HG03103 (cell line): Measurements from ENCODE around the gene CROCC.

Source experiments
- ATAC-seq: cut with Tn5 transposase; IDR thresholded peaks from one replicate; pipeline ENCODE4 v1.9.1; 2021; ENCODE audit warnings: low read depth; ENCODE audit not compliant: unreplicated experiment

CROCC gene

GRCh38 chr1:17004466-17005364, 83.0 kb downstream of the CROCC start:
- no peak for ATAC-seq

GRCh38 chr1:17005365-17005740, 83.6 kb downstream of the CROCC start:
- ATAC-seq, result no peak

- ATAC-seq, result no peak
Measured at GRCh38 chr1:17007121-17007520, 85.4 kb downstream of the CROCC start.

GRCh38 chr1:17008208-17008855, 86.6 kb downstream of the CROCC start:
- ATAC-seq, result no peak

- ATAC-seq, result no peak
Measured at GRCh38 chr1:17009706-17010105, 88.0 kb downstream of the CROCC start.

- no peak for ATAC-seq
Measured at GRCh38 chr1:17011092-17011438, 89.3 kb downstream of the CROCC start.

- peak; percentile 86 for ATAC-seq
Measured at GRCh38 chr1:17011439-17012307, 89.9 kb downstream of the CROCC start, which contains the start of gene ATP13A2. Gene ATP13A2, minus strand, starts transcription at chr1:17011928. Its CDS starts 190 bp downstream, at chr1:17011738.

- ATAC-seq, result no peak
Measured at GRCh38 chr1:17012775-17013490, 91.2 kb downstream of the CROCC start.

GRCh38 chr1:17013491-17014320, 92.0 kb downstream of the CROCC start:
- no peak for ATAC-seq

- ATAC-seq, result no peak
Measured at GRCh38 chr1:17014671-17015567, 93.2 kb downstream of the CROCC start.

- no peak for ATAC-seq
Measured at GRCh38 chr1:17016317-17016661, 94.6 kb downstream of the CROCC start.

GRCh38 chr1:17017435-17017834, 95.7 kb downstream of the CROCC start:
- no peak for ATAC-seq

GRCh38 chr1:17018849-17019248, 97.1 kb downstream of the CROCC start:
- ATAC-seq, result no peak

- no peak for ATAC-seq
Measured at GRCh38 chr1:17020502-17020901, 98.8 kb downstream of the CROCC start.

- no peak for ATAC-seq
Measured at GRCh38 chr1:17021896-17022295, 100.2 kb downstream of the CROCC start.
